Activated B cell treated with CpG ODN at 0.5 μM for 24 hours (primary cell): ENCODE data around the gene ATF5. TPM values are rescaled to one million over a fixed set of nuclear protein-coding genes. Genes with fewer than 3 reads are reported as not detected.

Source experiments
- ATAC-seq: fragments of 200-7000 bp; cut with Tn5 transposase; one replicate; pipeline ENCODE4 v1.10.0; 2021; ENCODE audit warnings: low read depth, mild to moderate bottlenecking, moderate library complexity
- CTCF ChIA-PET: fragments of 350-600 bp; sonication (Branson Sonifier 250); formaldehyde crosslinking; loops from one replicate; lab custom pipeline; 2021; ENCODE audit warnings: antibody characterized with exemption; lab: Charles Lee
- POLR2A ChIA-PET: fragments of 350-600 bp; sonication (Branson Sonifier 250); formaldehyde crosslinking; loops from one replicate; lab custom pipeline; 2021; ENCODE audit warnings: antibody characterized with exemption; lab: Charles Lee
- DNase-seq: peaks from one replicate; pipeline ENCODE4 v3.0.0; 2022
- H3K27ac Mint-ChIP-seq: one replicate; pipeline ENCODE4 v1.8.0; 2020; ENCODE audit warnings: mixed read lengths
- H3K27me3 Mint-ChIP-seq: one replicate; pipeline ENCODE4 v1.8.0; 2021; ENCODE audit warnings: mixed read lengths
- H3K36me3 Mint-ChIP-seq: one replicate; pipeline ENCODE4 v1.8.0; 2021; ENCODE audit warnings: low read depth, mixed read lengths
- H3K4me1 Mint-ChIP-seq: one replicate; pipeline ENCODE4 v1.8.0; 2021; ENCODE audit warnings: mixed read lengths
- H3K4me3 Mint-ChIP-seq: one replicate; pipeline ENCODE4 v1.8.0; 2020; ENCODE audit warnings: mild to moderate bottlenecking, mixed read lengths
- H3K9me3 Mint-ChIP-seq: one replicate; pipeline ENCODE4 v1.8.0; 2020; ENCODE audit warnings: mixed read lengths
- intact Hi-C: fragments of 100-400 bp; cut with micrococcal nuclease; formaldehyde crosslinking; loops from one replicate; pipeline ENCODE4 v1.15.1; 2024
- total RNA-seq: library from RNA; stranded (reverse); gene quantifications from 2 replicates; pipeline ENCODE4 v1.2.3, GENCODE V29; 2022
- TF ChIP-seq, protein P1 (sequence below): fragments of 200-600 bp; IDR thresholded peaks from one replicate; pipeline ENCODE4 v1.8.0; 2022; ENCODE audit warnings: antibody characterized with exemption, mild to moderate bottlenecking

ATF5 gene
- total RNA-seq, 1 donor from 2014 or later: 199 TPM

GRCh38 chr19:49910179-49910578 is 18.8 kb upstream of the ATF5 start:
- intact Hi-C loops: loop anchor here (2.0 kb wide), 1 partner anchor 19 kb away; the partner anchor contains the start of genes ATF5 and NUP62
- ChIA-PET CTCF (no interaction called here), POLR2A (interaction anchor here (0.6 to 14.0 kb wide), 7 partner anchors 8 to 44 kb away, joined by 3 to 317 read pairs (median 9); partner anchors contain the start of genes AKT1S1, ATF5, IL4I1 and NUP62)
- H3K9me3 Mint-ChIP-seq: no peaks in the 10 kb centered on the region
- no peak for DNase-seq
- no peak for ATAC-seq
- TF ChIP-seq, protein P1, sequence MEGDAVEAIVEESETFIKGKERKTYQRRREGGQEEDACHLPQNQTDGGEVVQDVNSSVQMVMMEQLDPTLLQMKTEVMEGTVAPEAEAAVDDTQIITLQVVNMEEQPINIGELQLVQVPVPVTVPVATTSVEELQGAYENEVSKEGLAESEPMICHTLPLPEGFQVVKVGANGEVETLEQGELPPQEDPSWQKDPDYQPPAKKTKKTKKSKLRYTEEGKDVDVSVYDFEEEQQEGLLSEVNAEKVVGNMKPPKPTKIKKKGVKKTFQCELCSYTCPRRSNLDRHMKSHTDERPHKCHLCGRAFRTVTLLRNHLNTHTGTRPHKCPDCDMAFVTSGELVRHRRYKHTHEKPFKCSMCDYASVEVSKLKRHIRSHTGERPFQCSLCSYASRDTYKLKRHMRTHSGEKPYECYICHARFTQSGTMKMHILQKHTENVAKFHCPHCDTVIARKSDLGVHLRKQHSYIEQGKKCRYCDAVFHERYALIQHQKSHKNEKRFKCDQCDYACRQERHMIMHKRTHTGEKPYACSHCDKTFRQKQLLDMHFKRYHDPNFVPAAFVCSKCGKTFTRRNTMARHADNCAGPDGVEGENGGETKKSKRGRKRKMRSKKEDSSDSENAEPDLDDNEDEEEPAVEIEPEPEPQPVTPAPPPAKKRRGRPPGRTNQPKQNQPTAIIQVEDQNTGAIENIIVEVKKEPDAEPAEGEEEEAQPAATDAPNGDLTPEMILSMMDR: no peak
- H3K27me3 Mint-ChIP-seq: no peaks in the 10 kb centered on the region
- no peak overlapping the region for H3K4me3 Mint-ChIP-seq
- H3K27ac Mint-ChIP-seq: no peak overlapping the region
- H3K36me3 Mint-ChIP-seq: peaks cover 66% of the 10 kb centered on the region
- H3K4me1 Mint-ChIP-seq: peaks cover 81% of the 10 kb centered on the region

DNA sequence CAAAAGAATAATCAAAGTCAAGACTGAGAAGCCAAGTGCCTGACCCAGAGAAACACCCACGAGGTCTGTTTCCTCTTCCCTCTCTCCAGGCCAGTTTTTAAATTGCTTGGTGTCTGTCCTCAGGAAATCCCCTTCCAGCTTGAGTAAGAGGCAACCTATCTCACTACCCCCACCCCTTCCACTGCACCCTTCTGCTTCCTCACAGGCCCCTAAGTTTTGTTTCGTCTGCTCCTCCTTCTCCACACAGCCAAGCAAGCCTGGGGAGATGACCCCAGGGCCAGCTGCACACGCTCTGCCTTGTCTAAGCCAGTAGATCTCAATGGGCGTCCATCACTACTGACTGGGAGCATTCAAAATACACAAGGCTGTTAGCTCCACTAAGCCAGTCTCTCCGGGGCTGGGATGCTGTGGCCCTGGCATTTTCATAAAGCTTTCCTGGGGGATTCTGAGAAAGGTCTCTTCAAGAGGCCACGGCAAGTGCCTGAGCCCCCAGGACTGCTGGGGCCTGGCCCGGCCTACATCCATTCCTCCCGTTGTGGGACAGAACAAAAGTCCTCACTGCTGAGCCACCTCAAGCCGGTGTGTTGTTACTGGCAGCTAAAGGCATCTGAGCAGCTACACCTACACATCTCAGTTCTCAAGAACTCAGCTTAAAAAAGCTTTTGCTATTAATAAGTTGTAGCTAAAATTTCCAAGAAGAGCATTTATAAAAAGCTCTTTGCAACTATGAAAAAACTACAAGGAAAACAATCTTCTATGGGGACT is 17.4 kb upstream of the ATF5 start:
- intact Hi-C loops: loop anchor here (1.0 to 2.0 kb wide), 2 partner anchors 14 to 17 kb away; partner anchors contain the start of genes ATF5 and NUP62
- peaks cover 76% of the 10 kb centered on the region for H3K4me1 Mint-ChIP-seq
- no peak for DNase-seq
- ATAC-seq: peak; percentile 80
- ChIA-PET POLR2A (interaction anchor here (0.5 to 14.0 kb wide), 13 partner anchors 8 to 92 kb away, joined by 3 to 317 read pairs (median 7); partner anchors contain the start of genes AKT1S1, ATF5, IL4I1 and NUP62), CTCF (interaction anchor here (0.9 to 1.1 kb wide), 3 partner anchors 12 to 26 kb away, joined by 3 read pairs; no protein-coding TSS in a partner anchor)
- TF ChIP-seq, protein P1: no peak
- H3K27ac Mint-ChIP-seq: peak overlapping the region; percentile 89
- H3K36me3 Mint-ChIP-seq: peaks cover 70% of the 10 kb centered on the region
- H3K4me3 Mint-ChIP-seq: peak overlapping the region; percentile 68
- no peaks in the 10 kb centered on the region for H3K9me3 Mint-ChIP-seq
- H3K27me3 Mint-ChIP-seq: no peaks in the 10 kb centered on the region

DNA sequence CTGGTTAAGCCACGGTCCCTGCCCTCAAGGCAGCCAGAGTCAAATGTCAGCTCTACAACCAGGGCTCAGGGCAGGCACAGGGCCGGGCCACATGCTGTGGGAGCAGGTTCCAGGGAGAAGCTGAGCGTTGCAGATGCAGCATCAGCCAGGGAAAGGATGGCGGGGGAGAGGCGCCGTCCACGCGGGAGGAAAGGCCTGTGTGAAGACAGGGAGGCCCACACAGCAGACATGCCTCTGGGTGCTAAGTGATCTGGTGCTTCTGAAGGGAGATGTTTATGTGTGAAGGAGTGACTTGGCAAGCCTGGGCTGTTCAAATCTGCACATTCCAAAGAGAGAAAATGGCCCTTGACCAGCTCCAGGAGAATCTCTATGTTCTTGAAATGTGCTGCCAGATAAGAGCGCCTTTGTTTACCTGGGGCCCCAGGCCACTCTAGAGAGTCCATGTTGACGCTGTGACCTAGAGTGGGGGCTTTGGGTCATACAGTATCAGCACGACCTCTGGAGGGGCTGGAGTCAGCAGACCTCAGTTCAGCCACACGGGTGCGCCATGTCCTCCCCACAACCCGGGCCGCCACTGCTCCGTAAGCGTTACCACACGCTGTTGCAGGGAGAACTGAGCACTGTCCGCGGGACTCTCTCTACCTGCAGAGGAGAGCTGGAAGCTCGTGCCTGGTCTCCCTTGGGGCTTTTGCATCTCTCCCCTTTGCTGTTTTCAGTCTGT is 15.9 kb upstream of the ATF5 start:
- CTCF ChIA-PET: interaction anchor here (0.7 to 1.5 kb wide), 2 partner anchors 23 to 25 kb away, joined by 3 read pairs; no protein-coding TSS in a partner anchor
- Mint-ChIP-seq H3K4me1 (peaks cover 76% of the 10 kb centered on the region), H3K27ac (peak overlapping the region; percentile 75), H3K27me3 (no peaks in the 10 kb centered on the region), H3K4me3 (no peak overlapping the region), H3K36me3 (peaks cover 68% of the 10 kb centered on the region), H3K9me3 (no peaks in the 10 kb centered on the region)
- DNase-seq (no peak), ATAC-seq (no peak)
- TF ChIP-seq, protein P1: no peak
- intact Hi-C loops: no loop called here
- POLR2A ChIA-PET: interaction anchor here (1.0 to 14.0 kb wide), 3 partner anchors 15 to 44 kb away, joined by 3 to 317 read pairs (median 92); partner anchors contain the start of genes ATF5, IL4I1 and NUP62

DNA sequence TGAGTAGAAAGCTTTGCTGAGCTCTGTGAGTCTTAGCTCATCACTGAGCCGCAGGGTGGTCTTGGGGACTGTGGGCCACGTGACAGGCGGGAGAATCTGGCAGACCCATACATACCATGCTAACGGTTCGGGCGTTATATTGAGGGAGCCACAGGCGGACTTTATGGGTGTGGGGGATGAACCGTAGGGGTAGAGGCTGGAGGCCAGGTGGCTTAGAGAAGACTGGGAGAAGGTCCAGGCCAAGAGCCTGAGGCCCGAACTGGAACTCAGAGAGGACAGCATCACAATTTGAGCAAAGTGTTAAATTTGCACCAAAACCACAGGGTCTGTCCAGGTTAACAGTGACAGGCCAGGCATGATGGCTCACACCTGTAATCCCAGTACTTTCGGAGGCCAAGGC is 15.3 kb upstream of the ATF5 start:
- TF ChIP-seq, protein P1: no peak
- H3K9me3 Mint-ChIP-seq: no peaks in the 10 kb centered on the region
- intact Hi-C loops: no loop called here
- ChIA-PET POLR2A (interaction anchor here (1.0 to 14.0 kb wide), 4 partner anchors 11 to 44 kb away, joined by 3 to 317 read pairs (median 48); partner anchors contain the start of genes ATF5, IL4I1 and NUP62), CTCF (interaction anchor here (0.7 to 1.5 kb wide), 2 partner anchors 23 to 25 kb away, joined by 3 read pairs; no protein-coding TSS in a partner anchor)
- peaks cover 67% of the 10 kb centered on the region for H3K36me3 Mint-ChIP-seq
- H3K27me3 Mint-ChIP-seq: no peaks in the 10 kb centered on the region
- no peak for DNase-seq
- no peak for ATAC-seq
- H3K4me1 Mint-ChIP-seq: peaks cover 78% of the 10 kb centered on the region
- no peak overlapping the region for H3K4me3 Mint-ChIP-seq
- H3K27ac Mint-ChIP-seq: peak overlapping the region; percentile 75
